ENCODE results near the gene ALK. TPM values are rescaled to one million over a fixed set of nuclear protein-coding genes. Genes with fewer than 3 reads are reported as not detected.

Gene ALK
- total RNA-seq, 2 donors from 2014 or later = 0.19 TPM; not detected in 1

DNA sequence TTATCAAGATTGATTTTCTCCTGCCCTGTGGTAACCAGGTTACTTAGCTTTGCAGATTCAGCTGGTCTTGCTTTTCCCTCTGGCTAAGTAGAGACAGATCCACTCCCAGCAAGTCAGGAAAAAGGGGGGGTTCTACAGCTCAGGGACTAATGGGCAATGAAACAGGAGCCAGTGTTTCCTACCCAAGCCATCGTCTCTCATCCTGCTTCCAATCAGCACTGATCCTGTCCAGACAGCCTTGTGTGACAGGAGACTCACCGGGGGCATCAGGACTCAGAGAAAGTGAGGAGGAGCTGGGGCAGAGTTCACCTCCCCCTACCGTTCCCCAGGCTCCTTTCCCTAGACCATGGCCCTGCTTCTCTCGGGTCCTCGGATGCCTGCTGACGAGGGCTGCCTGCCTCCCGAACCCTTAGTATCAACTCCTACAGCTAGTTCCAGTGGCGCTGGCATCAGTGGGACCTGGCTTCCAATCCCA lies 307.6 kb downstream of the ALK start:
- H3K9me3 ChIP-seq = no peaks in the 10 kb centered on the region
- H3K9ac ChIP-seq (ENCODE audit: low read depth in 2 of 2, low read length in 2 of 2) = no peak overlapping the region
- no peaks in the 10 kb centered on the region for H3K36me3 ChIP-seq
- DNase-seq = no peak
- H3K27me3 ChIP-seq = no peaks in the 10 kb centered on the region
- H3K4me3 ChIP-seq = no peak overlapping the region
- intact Hi-C loops (cut with DNase I) = no loop called here
- TF ChIP-seq, protein P1, sequence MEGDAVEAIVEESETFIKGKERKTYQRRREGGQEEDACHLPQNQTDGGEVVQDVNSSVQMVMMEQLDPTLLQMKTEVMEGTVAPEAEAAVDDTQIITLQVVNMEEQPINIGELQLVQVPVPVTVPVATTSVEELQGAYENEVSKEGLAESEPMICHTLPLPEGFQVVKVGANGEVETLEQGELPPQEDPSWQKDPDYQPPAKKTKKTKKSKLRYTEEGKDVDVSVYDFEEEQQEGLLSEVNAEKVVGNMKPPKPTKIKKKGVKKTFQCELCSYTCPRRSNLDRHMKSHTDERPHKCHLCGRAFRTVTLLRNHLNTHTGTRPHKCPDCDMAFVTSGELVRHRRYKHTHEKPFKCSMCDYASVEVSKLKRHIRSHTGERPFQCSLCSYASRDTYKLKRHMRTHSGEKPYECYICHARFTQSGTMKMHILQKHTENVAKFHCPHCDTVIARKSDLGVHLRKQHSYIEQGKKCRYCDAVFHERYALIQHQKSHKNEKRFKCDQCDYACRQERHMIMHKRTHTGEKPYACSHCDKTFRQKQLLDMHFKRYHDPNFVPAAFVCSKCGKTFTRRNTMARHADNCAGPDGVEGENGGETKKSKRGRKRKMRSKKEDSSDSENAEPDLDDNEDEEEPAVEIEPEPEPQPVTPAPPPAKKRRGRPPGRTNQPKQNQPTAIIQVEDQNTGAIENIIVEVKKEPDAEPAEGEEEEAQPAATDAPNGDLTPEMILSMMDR (IDR thresholded peaks at IDR 0.05) = no peak
- H3K4me1 ChIP-seq = no peaks in the 10 kb centered on the region
- H3K27ac ChIP-seq = no peak overlapping the region

DNA sequence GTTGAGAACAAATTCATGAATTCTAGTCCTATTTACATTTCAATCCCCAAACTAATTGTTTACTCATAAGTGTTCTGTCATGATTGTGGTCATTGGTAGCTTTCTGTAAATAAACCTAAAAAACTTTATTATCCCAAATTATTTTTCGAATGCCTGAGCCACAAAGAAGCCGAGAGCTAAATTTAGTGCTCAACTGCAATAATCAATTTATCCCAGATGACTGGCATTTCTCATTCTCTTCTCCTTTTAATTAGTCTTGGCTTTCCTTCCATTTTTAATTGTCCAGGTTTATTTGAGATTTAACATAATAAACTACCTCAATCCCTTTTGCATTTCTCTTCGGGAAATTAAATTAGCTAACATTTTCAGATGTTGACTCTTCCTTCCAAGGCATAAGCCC lies 308.3 kb downstream of the ALK start:
- TF ChIP-seq, protein P1 (IDR thresholded peaks at IDR 0.05) = no peak
- intact Hi-C loops (cut with DNase I) = no loop called here

DNA sequence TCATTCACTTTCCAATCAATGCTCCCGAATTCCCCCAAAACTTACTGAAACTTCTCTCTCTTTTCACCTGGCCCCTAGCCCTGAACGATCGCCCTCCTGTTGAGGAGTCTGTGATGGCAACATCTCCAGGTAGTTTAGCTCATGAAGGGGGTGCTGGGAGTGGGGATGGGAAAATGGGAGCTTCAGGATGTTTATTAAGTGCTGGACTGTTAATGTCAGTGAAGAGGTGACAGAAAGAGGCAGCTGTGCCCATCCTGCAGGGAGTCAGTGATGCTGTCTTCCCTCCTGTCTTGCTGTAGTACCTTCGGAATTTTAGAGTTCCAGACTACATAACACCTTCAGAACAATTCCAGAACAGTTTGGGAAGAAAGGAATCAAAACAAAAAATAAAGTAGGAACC lies 308.8 kb downstream of the ALK start:
- TF ChIP-seq, protein P1 (IDR thresholded peaks at IDR 0.05) = no peak
- H3K9me3 ChIP-seq = no peaks in the 10 kb centered on the region
- intact Hi-C loops (cut with DNase I) = no loop called here

More for the DNA sequence above, 308.3 kb downstream of the ALK start:
- DNase-seq = no peak
- Histone ChIP-seq H3K9me3 (no peaks in the 10 kb centered on the region), H3K4me3 (no peak overlapping the region), H3K4me1 (no peaks in the 10 kb centered on the region), H3K9ac (ENCODE audit: low read depth in 2 of 2, low read length in 2 of 2) (no peak overlapping the region), H3K36me3 (no peaks in the 10 kb centered on the region), H3K27me3 (no peaks in the 10 kb centered on the region), H3K27ac (no peak overlapping the region)

DNA sequence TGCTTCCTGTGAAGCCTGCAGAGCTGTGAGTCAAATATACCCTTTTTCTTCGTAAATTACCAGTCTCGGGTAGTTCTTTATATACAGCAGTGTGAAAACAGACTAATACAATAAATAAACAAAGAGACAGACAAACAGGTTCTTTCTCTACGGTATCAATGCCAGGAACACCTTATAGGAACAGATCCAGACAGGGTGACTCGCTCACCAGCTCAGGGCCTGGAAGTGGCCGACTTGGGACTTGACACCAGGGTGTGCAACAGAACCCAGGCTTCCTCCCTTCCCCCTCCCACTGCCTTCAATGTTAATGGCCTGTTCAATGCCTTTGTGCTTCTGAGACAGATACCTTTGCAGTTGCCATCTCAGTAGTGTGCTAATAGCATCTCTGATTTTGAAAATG lies 309.5 kb downstream of the ALK start:
- intact Hi-C loops (cut with DNase I) = no loop called here
- DNase-seq = no peak
- TF ChIP-seq, protein P1 (IDR thresholded peaks at IDR 0.05) = no peak
- no peaks in the 10 kb centered on the region for H3K4me1 ChIP-seq
- no peak overlapping the region for H3K9ac ChIP-seq (ENCODE audit: low read depth in 2 of 2, low read length in 2 of 2)
- H3K27me3 ChIP-seq = no peaks in the 10 kb centered on the region
- no peaks in the 10 kb centered on the region for H3K36me3 ChIP-seq
- H3K27ac ChIP-seq = no peak overlapping the region
- H3K4me3 ChIP-seq = no peak overlapping the region
- H3K9me3 ChIP-seq = no peaks in the 10 kb centered on the region

More for the DNA sequence above, 308.8 kb downstream of the ALK start:
- H3K36me3 ChIP-seq = no peaks in the 10 kb centered on the region
- no peaks in the 10 kb centered on the region for H3K4me1 ChIP-seq
- no peak overlapping the region for H3K4me3 ChIP-seq
- no peaks in the 10 kb centered on the region for H3K27me3 ChIP-seq
- H3K27ac ChIP-seq = no peak overlapping the region
- no peak overlapping the region for H3K9ac ChIP-seq (ENCODE audit: low read depth in 2 of 2, low read length in 2 of 2)
- DNase-seq = no peak

DNA sequence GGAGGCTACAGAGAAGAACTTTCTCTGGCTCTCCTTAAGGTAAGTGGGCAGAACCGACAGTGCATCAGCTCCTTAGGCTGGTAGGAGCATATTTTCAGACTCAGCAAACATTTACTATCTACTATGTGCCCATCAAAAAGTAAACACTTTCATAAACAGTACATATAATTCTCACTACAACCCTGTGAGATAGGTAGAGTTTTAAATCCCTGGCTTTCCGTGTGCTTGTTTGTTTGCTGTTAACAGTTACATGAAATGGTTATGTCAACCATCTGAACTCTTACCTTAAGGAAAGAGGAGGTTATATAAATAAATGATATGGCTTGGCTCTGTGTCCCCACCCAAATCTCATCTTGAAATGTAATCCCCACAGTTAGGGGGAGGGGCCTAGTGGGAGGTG lies 310.1 kb downstream of the ALK start:
- TF ChIP-seq, protein P1 (IDR thresholded peaks at IDR 0.05) = no peak
- DNase-seq = no peak
- no peak overlapping the region for H3K27ac ChIP-seq
- no peaks in the 10 kb centered on the region for H3K4me1 ChIP-seq
- H3K9me3 ChIP-seq = no peaks in the 10 kb centered on the region
- no peak overlapping the region for H3K9ac ChIP-seq (ENCODE audit: low read depth in 2 of 2, low read length in 2 of 2)
- H3K4me3 ChIP-seq = no peak overlapping the region
- H3K27me3 ChIP-seq = no peaks in the 10 kb centered on the region
- no peaks in the 10 kb centered on the region for H3K36me3 ChIP-seq
- intact Hi-C loops (cut with DNase I) = no loop called here

Data from colonic mucosa (tissue), 4 donors.